ENCODE results near the gene TRIM54.
"Not testable (repeated sequence)": the region's sequence is repeated elsewhere in the genome, so short reads cannot be mapped to it uniquely, and the experiment has no call there.

Gene TRIM54

DNA sequence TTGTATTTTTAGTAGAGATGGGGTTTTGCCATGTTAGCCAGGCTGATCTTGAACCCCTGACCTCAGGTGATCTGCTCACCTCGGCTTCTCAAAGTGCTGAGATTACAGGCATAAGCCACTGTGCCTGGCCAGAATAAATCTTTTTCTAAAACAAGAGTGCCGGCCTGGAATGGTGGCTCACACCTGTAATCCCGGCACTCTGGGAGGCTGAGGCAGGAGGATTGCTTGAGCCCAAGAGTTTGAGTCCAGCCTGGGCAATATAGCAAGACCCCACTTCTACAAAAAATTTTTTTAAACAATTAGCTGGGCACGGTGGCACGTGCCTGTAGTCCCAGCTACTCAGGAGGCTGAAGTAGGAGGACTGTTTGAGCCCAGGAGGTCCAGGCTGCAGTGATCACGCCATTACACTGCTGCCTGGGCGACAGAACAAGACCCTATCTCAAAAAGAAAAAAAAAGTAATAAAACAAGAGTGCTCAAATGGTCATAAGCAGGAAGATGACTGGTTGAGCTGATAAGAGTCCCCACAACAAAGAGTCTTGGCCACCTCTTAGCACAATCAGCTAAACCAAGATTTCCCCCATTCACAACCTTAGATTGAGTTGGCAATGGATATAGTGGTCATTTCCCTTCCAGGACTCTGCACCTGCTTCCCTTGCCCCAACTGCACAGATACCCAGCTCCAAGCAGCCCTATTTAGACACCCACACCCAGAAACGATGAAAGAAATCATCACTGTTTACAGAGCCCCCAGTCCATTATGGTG is 31.8 kb downstream of the TRIM54 start:
- DNase-seq (ENCODE audit: low read depth in 2 of 2), result no peak

DNA sequence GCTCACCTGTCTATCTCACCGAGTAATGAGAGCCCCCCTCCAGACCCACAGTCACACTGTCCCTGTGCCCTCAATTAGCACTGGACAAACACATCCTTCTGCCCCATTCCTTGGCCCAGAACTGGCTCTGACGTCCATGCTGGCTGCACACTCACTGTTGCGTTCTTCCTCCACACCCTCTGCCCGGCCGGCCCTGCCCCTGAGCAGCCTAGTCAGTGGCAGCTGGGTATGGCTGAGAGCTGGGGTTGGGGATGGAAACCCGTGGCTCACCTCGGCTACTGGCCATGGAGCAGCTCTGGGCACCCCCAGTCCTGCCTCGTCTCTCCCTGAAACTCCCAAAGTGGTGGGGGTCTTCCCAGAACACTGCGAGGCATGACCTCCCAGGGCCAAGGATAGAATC is 32.5 kb downstream of the TRIM54 start:
- no peak for DNase-seq (ENCODE audit: low read depth in 2 of 2)

DNA sequence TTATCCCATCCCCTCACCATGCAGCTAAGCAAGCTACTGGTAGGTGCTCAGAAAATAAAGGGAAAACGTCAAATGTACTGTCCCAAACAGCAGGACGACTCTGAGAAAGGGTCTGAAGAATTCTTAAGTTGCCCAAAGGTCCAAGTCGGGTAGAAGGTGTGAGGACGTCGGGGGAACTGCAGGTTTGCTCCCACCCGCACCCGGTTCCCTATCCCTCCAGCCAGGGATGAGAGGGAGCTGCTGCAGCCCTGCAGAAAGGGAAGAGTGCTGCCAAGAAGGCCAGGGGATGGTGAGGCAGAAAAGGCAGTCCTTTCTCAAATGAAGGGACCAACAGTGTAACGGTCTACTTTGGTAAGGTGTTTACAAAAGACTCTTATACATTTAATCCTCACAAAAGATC is 32.9 kb downstream of the TRIM54 start:
- no peak for DNase-seq (ENCODE audit: low read depth in 2 of 2)

DNA sequence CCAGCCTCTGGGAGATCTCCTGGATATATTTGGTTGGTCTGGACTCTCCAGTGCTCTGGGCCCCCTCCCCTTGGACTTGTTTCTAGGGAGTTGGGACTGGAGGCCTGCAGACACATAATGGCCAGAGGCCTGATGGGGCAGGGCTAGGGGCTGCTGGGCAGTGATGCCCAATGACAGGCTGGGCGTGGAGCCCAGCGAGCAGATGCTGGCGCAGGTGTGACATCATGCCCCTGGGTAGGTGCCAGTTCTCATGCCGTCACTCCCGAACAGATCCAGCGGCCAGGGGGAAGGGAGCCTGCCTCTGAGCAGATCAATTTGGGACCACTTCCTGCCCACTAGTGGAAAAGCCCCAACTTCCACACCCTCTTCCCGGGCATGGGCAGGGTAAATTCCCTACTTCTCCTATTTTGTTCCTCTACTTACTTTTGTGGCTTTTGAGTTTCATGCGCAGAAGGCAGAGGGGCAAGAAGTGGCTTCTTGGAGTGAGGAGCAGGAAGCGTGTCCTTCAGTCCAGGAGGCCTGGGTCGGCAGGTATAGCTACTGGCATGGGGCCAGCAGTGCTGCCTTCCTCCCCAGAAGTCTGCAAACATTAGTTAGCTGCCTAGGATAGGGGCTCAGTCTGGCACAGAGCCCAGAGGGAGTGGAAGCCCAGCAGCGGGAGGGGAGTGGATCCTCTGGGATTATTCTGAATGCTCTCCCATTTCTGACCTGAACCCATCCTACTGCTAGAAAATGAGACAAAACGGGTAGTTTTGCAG is 34.6 kb downstream of the TRIM54 start:
- no peak for DNase-seq (ENCODE audit: low read depth in 2 of 2)

DNA sequence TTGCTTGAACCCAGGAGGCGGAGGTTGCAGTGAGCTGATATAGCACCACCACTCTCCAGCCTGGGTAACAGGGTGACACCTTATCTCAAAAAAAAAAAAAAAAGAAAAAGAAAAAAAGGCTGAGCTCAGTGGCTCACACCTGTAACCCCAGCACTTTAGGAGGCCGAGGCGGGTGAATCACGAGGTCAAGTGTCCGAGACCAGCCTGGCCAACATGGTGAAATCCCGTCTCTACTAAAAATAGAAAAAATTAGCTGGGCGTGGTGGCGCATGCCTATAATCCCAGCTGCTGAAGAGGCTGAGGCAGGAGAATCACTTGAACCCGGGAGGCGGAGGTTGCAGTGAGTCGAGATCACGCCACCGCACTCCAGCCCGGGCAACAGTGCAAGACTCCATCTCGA is 37.6 kb downstream of the TRIM54 start:
- DNase-seq (ENCODE audit: low read depth in 2 of 2), result not testable (repeated sequence)

DNA sequence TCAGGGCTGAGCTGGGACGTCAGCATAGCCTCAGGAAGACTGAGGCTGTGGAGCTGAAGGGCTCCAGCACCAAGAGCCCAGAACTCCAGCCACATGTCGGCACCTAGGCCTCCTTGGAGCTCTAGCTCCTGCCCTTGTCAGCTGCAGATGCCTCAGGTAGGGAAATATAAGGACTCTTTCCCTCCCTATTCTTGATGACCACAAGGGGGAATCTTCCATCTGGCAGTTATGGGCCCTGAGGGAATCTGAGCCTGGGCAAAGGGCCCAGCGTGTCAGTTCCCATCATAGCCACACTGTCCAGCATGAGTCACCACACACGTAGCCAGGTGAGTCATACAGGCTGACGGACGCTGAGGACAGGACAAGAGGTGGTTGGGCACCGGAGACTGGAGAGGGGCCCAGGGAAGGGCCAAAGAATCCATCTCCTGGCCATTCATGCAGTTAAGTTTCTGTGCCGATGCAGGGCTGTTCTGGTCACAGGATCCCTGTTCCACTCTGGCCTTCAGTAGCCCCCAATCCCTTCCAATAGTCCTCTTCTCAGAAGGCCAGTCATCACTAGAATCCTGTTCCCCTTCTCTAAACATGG is 38.8 kb downstream of the TRIM54 start:
- no peak for DNase-seq (ENCODE audit: low read depth in 2 of 2)

DNA sequence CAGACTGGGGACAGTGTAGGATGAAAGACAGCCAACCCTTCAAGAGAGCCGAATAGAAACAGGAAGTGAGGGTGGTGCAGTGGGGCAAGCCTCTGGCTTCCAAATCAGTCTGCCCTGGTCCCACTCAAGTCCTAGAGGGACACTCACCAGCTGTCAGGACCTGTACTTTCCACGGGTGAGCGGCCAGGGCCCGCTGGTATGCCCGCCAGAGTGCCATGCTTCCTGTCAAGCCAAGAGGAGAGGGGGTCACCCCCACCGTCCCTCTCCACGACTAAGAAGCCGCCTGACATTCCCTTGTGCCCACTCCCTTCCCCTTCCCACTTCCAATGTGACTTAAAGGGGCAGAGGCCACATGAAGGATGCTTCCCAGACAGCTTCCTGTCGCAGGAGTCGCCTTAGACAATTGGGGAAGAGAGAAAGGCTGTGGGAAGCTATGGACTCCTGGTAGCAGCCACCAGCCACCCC is 40.1 kb downstream of the TRIM54 start:
- DNase-seq (ENCODE audit: low read depth in 2 of 2), result no peak

DNA sequence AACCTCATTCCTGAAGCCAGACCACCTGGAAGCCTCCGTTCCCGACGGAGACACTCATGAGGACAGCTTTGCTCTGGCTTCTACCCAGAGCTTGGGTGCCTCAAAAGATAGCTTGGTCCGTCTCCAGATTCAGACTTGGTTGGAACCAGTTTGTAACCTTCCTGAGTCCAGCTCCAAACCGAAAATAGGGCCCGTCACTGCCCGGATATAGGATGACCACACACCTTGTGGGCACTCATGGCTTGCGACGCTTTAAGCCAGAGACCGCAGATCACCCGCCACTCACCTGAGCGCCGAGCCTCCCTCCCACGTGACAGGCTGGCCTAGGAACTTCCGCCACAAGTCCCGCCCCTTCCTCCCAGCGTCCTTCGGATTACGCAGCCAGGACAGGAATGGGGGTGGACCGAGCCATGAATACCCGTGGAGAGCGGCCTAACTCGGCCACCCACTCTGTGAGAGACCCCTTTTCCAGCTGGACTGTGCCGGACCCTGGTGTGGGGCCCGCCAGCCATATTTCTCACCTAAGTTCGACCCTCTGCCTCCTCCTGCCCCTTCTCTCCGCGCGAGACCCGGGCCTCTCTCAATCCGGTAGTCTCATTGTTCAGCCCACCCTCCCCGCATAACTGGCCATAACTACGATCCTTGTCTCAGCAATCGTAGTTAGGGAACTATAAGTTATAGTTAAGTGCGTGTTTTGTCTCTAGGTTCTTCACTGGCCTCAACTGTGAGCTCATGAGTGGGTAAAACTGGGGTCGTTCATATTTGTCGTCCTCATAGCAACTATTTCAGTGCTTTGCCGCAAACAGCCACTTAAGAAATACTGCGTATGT is 40.8 kb downstream of the TRIM54 start, which contains the start of gene MPV17:
Gene MPV17 (minus strand): TSS at position 332 of the 830 bp plus-strand sequence. CDS start 580 bp downstream, outside the sequence.
- DNase-seq (ENCODE audit: low read depth in 2 of 2), result peak; percentile 79 to 81

DNA sequence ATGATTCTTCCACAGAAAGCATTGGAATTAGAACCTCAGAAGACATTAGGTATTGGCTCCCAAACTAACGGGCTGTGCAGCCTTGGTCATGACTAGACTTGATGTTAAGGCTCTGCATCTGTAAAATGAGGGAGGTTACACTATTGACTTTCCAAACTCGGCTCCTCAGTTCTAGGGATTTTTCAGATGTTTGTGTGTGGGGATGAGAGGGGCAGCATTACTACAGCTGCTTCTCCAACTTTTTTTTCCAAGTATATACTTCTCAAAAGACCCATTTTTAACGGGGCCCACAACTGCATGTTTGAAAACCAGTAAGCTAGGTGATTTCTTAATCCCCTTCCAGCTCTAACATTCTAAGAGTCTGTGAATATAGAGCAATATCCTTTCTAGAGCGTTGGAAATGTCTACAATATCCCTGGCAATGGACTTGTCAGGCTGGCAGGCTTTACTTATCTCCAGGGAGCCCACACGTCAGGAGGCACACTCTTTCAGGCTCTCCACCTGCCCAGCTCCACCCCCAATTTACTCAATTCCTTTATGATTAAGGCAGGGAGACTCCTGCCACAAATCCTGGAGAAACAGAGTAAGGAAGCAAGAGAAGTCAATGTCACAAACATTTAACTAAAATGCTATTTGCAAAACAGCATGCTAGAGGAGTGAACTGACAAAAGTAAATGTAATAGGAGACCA is 41.5 kb downstream of the TRIM54 start:
- no peak for DNase-seq (ENCODE audit: low read depth in 2 of 2)

DNA sequence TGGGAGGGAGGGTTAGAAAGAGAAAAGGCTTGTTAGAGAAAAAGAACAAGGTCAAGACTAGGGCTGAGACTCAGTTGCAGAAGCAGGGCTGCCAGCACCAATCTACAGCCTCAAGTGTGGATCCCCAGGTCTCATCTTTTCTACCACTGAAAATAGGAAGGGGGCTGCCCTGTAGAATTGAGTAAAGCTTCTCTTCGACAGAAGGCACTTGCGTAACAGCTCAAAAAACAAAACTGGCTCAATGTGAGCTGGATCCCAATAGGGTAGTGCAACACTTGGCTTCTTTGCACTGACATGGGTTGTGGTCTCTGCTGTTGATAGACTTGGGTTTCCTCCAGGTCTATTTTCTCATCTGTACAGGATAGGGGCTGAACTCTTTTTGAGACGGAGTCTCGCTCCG is 42.5 kb downstream of the TRIM54 start:
- no peak for DNase-seq (ENCODE audit: low read depth in 2 of 2)

DNA sequence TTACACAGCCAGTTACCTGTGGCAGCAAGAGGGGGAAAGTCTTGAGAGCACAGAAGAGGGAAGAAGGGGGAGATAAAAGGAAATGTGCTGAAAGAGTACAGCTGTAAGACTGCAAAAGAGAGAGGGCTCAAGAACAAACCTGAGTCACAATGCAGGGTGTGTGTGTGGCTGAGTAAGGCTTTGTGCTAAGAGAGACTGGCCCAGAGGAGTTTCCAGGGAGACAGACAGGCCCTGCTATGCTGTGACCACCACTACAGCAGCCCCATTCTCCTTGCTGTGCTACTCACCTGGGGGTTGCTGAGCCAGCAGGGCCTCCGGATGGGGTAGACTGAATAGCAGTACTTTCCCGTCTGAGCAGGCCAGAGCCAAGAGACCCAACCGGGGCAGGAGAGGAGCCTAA is 53.1 kb downstream of the TRIM54 start:
- no peak for DNase-seq (ENCODE audit: low read depth in 2 of 2)

DNA sequence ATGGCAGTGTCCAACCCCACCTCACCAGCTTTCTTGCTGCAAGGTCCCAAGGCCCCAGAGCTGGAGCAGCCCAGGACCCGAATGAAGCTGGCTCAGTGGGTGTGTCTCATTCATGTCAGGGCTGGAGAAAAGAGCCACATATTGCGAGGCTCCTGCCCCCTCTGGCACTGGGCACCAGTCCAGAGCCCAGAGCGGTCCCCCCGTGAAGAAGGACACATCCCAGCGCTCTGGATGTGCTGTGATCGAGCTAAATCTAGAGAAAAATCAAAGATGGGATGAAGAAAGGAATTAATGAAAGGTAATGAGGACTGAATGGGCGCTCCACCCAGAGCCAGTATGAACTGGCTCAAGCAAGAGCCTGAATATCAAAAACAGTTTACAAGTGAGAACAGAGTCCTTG is 53.9 kb downstream of the TRIM54 start:
- DNase-seq (ENCODE audit: low read depth in 2 of 2), result no peak

DNA sequence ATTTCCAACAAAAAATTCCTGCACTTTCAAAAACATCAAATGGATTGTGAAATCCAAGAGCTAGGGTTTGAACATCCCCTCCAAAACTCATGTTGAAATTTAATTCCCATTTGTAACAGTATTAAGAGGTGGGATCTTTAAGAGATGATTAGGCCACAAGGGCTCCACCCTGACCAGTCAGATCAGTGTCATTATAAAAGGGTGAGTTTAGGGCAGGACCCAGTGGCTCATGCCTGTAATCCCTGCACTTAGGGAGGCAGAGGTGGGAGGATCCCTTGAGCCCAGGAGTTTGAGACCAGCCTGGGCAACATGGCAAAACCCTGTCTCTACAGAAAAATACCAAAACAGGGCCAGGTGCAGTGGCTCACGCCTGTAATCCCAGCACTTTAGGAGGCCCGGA is 65.4 kb downstream of the TRIM54 start:
- DNase-seq (ENCODE audit: low read depth in 2 of 2), result no peak

DNA sequence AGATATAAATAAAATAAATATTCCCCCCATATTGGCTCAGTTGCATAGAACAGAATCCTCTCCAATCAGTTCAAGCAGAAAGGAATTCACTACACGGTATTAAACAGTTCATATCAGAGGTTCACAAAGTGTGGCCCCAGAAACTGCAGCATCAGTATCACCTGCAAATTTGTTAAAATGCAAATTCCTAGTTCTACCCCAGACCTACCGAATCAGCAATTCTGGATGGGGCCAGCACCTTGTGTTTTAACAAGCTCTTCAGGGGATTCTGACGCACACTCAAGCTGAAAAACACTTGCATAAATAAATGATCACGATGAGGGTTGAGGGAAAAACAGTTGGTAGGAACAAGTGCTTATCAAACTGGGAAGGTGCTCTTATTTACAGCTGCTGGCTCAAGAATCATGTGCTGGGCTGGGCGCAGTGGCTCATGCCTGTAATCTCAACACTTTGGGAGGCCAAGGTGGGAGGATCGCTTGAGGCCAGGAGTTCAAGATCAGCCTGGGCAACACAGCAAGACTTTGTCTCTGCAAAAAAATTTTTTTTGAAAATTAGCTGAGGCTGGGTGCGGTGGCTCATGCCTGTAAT is 68.0 kb downstream of the TRIM54 start:
- no peak for DNase-seq (ENCODE audit: low read depth in 2 of 2)

DNA sequence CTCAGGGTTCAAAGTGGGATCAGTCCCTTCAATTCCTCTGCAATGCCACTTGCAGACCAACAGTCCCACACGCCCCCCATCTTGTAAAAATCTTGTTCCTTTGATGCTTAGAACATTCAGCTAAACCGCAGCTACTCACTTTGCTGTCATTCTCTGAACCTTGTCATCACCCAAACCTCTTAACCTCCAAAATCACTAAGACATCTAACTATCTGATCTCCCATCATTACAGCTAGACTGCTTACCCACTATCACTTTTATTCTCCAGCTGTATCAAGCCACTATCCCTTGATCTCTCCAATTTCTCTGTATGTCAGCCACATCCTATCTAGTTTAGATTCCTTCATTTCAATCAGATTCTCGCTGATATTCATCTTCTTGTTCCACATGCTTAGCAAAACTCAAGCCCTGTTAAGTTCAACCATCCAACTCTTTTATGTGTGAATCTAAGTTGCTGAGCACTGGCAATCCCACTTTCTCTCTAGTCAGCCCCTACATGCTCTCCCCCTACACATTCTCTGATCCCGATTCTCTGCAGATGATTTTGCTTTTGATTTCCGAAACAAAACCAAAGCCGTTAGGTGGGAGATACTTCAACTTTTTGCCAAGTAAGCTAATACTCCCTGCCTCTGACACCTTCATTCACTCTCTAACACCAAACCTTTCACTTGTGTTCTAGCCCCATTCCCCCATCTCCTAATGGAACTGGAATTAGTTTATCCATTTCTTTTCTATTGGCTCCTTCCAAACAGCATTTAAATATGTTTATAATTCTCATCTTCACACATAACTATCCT is 69.8 kb downstream of the TRIM54 start:
- no peak for DNase-seq (ENCODE audit: low read depth in 2 of 2)

DNA sequence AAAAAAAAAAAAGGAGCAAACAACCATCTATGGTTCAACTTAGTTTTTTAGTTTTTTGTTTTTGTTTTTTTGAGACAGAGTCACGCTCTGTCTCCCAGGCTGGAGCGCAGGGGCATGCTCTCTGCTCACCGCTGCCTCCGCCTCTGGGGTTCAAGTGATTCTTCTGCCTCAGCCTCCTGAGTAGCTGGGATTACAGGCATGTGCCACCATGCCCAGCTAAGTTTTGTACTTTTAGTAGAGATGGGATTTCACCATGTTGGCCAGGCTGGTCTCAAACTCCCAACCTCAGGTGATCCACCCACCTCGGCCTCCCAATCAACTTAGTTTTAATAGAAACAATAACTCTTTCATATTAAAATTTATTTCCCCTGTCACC is 71.1 kb downstream of the TRIM54 start:
- not testable (repeated sequence) for DNase-seq (ENCODE audit: low read depth in 2 of 2)

DNA sequence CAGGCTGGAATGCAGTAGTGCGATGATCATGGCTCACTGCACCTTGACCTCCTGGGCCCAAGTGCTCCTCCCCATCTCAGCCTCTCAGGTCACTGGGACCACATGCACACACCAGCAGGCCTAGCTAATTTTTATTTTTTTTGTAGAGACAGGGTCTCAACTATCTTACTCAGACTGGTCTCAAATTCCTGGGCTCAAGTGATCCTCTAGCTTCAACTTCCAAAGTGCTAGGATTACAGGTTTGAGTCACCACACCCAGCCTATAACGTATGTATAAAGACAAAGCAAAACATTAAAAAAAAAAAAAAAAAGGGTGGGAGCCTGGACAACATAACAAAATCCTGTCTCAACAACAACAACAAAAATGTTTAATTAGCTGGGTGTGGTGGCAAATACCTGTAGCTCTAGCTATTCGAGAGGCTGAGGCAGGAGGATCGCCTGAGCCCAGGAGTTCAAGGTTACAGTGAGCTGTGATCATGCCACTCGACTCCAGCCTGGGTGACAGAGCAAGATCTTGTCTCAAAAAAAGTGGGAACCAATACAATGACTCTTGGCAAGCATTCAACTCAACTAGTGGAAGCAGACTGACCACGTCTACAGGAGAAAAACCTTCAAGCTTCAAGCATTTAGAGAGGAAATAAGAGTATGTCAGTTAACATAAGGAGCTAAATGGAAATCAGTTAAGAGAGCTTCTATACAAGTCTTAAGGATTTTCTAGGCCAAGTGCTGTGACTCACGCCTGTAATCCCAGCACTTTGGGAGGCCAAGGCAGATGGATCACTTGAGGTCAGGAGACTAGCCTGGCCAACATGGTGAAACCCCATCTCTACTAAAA is 71.8 kb downstream of the TRIM54 start:
- no peak for DNase-seq (ENCODE audit: low read depth in 2 of 2)

DNA sequence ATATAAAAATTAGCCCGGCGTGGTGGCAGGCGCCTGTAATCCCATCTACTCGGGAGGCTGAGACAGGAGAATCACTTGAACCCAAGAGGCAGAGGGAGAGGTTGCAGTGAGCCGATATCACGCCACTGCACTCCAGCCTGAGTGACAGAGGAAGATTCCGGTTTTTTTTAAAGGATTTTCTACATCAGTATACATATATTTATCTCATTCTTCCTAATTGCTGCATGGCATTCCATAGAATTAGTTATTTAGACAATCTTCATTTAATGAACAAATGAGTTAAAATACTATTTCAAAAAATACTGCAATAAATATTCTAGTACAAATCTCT is 72.3 kb downstream of the TRIM54 start:
- DNase-seq (ENCODE audit: low read depth in 2 of 2), result no peak

DNA sequence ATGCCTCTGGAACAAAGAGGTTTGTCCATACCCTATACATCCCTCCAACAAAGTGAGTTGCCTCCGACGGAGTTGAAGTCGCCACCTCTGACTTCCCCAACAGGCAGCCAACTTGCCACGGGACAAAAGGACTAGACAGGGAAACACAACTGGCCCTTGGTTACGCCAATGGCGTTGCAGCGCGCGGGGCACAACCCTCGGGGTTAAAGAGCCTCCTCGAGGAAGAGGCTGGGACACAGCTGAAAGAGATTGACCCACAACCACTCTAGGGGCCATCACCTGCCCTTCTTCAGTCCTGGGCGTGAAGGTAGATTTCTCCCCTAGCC is 73.8 kb downstream of the TRIM54 start:
- DNase-seq (ENCODE audit: low read depth in 2 of 2), result peak in 1 of 2 donors; percentile 42
